ENCODE measurements around the gene TRAT1. TPM values are rescaled to one million over a fixed set of nuclear protein-coding genes. Genes with fewer than 3 reads are reported as not detected.
"Not testable (repeated sequence)": the region's sequence is repeated elsewhere in the genome, so short reads cannot be mapped to it uniquely, and the experiment has no call there.

The TRAT1 gene
- total and polyA plus RNA-seq, 2 donors (not counting 3 experiments of a cell fraction or from before 2014, with no cell fraction given): not detected

DNA sequence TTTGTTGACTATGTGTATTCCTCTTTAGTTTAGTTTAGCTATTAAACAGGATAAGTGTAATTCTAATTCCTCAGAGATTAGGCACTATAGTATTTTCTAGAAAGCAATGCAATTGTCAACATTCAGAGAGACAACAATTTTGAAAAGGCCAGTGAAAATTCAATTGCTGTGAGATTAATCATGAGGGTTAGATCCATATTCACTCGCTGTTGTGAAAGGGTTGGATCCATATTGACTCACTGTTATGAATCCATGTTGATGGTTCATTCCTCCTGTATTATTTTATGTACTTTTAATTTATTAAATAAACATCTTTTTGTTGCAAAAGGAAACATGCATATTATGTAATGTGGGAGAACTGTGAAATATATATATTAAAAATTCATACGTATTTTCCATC, 641 bp downstream of the TRAT1 start:
- H2AFZ ChIP-seq (ENCODE audit: low read depth, low read length): no peak overlapping the region
- ChIA-PET CTCF (no interaction called here), POLR2A (no interaction called here)
- FAIRE-seq: no peak
- H4K20me1 ChIP-seq (replicated peaks; ENCODE audit: control insufficient read depth, extremely low read depth, insufficient read depth, low read length): no peaks in the 10 kb centered on the region
- H3K9ac ChIP-seq (replicated peaks; ENCODE audit: extremely low read depth, insufficient read depth, low read length): no peak overlapping the region
- no peaks in the 10 kb centered on the region for H3K9me1 ChIP-seq (replicated peaks; ENCODE audit: control insufficient read depth, extremely low read depth, insufficient read depth, low read length)
- no peak for DNase-seq (ENCODE audit: low read depth, low spot score)
- H3K27ac ChIP-seq (ENCODE audit: insufficient read depth, low read depth, low read length): no peak overlapping the region
- H3K27me3 ChIP-seq (ENCODE audit: control insufficient read depth in 2 of 2, insufficient read depth in 2 of 2, low read length in 2 of 2): no peaks in the 10 kb centered on the region
- BruUV-seq (replicated peaks): no TSS peak
- TF ChIP-seq, protein P1, sequence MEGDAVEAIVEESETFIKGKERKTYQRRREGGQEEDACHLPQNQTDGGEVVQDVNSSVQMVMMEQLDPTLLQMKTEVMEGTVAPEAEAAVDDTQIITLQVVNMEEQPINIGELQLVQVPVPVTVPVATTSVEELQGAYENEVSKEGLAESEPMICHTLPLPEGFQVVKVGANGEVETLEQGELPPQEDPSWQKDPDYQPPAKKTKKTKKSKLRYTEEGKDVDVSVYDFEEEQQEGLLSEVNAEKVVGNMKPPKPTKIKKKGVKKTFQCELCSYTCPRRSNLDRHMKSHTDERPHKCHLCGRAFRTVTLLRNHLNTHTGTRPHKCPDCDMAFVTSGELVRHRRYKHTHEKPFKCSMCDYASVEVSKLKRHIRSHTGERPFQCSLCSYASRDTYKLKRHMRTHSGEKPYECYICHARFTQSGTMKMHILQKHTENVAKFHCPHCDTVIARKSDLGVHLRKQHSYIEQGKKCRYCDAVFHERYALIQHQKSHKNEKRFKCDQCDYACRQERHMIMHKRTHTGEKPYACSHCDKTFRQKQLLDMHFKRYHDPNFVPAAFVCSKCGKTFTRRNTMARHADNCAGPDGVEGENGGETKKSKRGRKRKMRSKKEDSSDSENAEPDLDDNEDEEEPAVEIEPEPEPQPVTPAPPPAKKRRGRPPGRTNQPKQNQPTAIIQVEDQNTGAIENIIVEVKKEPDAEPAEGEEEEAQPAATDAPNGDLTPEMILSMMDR (IDR thresholded peaks at IDR 0.05; ENCODE audit: extremely low read depth in 1 of 2, insufficient read depth in 1 of 2, low read depth in 1 of 2, low read length in 2 of 2): no peak
- no peak for TF ChIP-seq EZH2 (IDR thresholded peaks at IDR 0.05; ENCODE audit: borderline replicate concordance, low read depth, low read length, severe bottlenecking)
- TF ChIP-seq GATA2 (IDR thresholded peaks at IDR 0.05; ENCODE audit: insufficient read depth, insufficient read length, low read depth, low read length): no peak
- TF ChIP-seq JUN (IDR thresholded peaks at IDR 0.05; ENCODE audit: borderline replicate concordance, insufficient read depth, insufficient read length, low read depth): no peak
- TF ChIP-seq POLR2AphosphoS5 (IDR thresholded peaks at IDR 0.05; ENCODE audit: insufficient read depth, low read depth, low read length): no peak
- TF ChIP-seq POLR2A (IDR thresholded peaks at IDR 0.05; ENCODE audit: low read depth, low read length): no peak
- TF ChIP-seq, protein P2, sequence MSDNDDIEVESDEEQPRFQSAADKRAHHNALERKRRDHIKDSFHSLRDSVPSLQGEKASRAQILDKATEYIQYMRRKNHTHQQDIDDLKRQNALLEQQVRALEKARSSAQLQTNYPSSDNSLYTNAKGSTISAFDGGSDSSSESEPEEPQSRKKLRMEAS (IDR thresholded peaks at IDR 0.05; ENCODE audit: insufficient read depth, insufficient read length): no peak
- TF ChIP-seq FOS (IDR thresholded peaks at IDR 0.05; ENCODE audit: borderline replicate concordance, insufficient read depth, low read length): no peak
- no peak for TF ChIP-seq MYC (IDR thresholded peaks at IDR 0.05; ENCODE audit: low read depth, low read length)
- H3K9me3 ChIP-seq (replicated peaks; ENCODE audit: control insufficient read depth, insufficient read depth, low read length): no peaks in the 10 kb centered on the region
- H3K36me3 ChIP-seq (ENCODE audit: control insufficient read depth in 2 of 2, extremely low read depth in 1 of 2, insufficient read depth in 2 of 2, low read length in 2 of 2): no peaks in the 10 kb centered on the region
- no peak overlapping the region for H3K4me3 ChIP-seq (replicated peaks in 1 of 3; ENCODE audit: insufficient read depth in 1 of 3, low read depth in 1 of 3, low read length in 3 of 3)
- H3K4me2 ChIP-seq (ENCODE audit: insufficient read depth, low read length): no peak overlapping the region
- dilution Hi-C loops (cut with MboI; ENCODE audit: extremely low pct_ligation_motif_present, low sequenced_read_pairs): no loop called here
- intact Hi-C loops (cut with micrococcal nuclease): no loop called here
- H3K4me1 ChIP-seq (ENCODE audit: control insufficient read depth, extremely low read depth, insufficient read depth, low read length): no peaks in the 10 kb centered on the region
- H3K79me2 ChIP-seq (ENCODE audit: control insufficient read depth, insufficient read depth, low read length): no peaks in the 10 kb centered on the region

DNA sequence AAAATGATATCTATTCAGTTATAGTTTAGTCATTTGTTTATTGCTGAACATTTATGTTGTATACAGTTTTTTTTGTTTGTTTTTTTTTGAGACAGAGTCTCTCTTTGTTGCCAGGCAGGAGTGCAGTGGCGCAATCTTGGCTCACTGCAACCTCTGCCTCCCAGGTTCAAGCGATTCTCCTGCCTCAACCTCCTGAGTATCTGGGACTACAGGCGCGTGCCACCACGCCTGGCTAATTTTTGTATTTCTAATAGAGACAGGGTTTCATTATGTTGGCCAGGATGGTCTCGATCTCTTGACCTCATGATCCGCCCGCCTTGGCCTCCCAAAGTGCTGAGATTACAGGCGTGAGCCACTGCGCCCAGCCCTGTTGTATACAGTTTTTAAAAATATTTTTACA, 1.2 kb downstream of the TRAT1 start:
- H3K9me1 ChIP-seq (replicated peaks; ENCODE audit: control insufficient read depth, extremely low read depth, insufficient read depth, low read length); BruUV-seq (replicated peaks); H3K4me2 ChIP-seq (ENCODE audit: insufficient read depth, low read length); H3K4me3 ChIP-seq (replicated peaks in 1 of 3; ENCODE audit: insufficient read depth in 1 of 3, low read depth in 1 of 3, low read length in 3 of 3); H3K27me3 ChIP-seq (ENCODE audit: control insufficient read depth in 2 of 2, insufficient read depth in 2 of 2, low read length in 2 of 2); H3K4me1 ChIP-seq (ENCODE audit: control insufficient read depth, extremely low read depth, insufficient read depth, low read length); DNase-seq (ENCODE audit: low read depth, low spot score); H2AFZ ChIP-seq (ENCODE audit: low read depth, low read length); H3K27ac ChIP-seq (ENCODE audit: insufficient read depth, low read depth, low read length); H3K79me2 ChIP-seq (ENCODE audit: control insufficient read depth, insufficient read depth, low read length); POLR2A ChIA-PET; H4K20me1 ChIP-seq (replicated peaks; ENCODE audit: control insufficient read depth, extremely low read depth, insufficient read depth, low read length); dilution Hi-C loops (cut with MboI; ENCODE audit: extremely low pct_ligation_motif_present, low sequenced_read_pairs); intact Hi-C loops (cut with micrococcal nuclease); H3K36me3 ChIP-seq (ENCODE audit: control insufficient read depth in 2 of 2, extremely low read depth in 1 of 2, insufficient read depth in 2 of 2, low read length in 2 of 2); H3K9me3 ChIP-seq (replicated peaks; ENCODE audit: control insufficient read depth, insufficient read depth, low read length); FAIRE-seq; H3K9ac ChIP-seq (replicated peaks; ENCODE audit: extremely low read depth, insufficient read depth, low read length); CTCF ChIA-PET: not testable (repeated sequence)

Measured in endothelial cell of umbilical vein (primary cell).